Muscle of leg (tissue), 11 donors: ENCODE data around the gene MYO5A. TPM values are rescaled to one million over a fixed set of nuclear protein-coding genes. Genes with fewer than 3 reads are reported as not detected.
A peak's percentile ranks its signal among the peaks of the same experiment; 100 is the strongest.
"Not testable (repeated sequence)": the region's sequence is repeated elsewhere in the genome, so short reads cannot be mapped to it uniquely, and the experiment has no call there.

Experiments
- DNase-seq: peaks from one replicate; pipeline ENCODE4 v3.0.0; 2013
- H3K27ac ChIP-seq: one replicate; pipeline ENCODE4 v1.5.1; 2013; ENCODE audit warnings: mild to moderate bottlenecking, low read length, control low read depth
- H3K27me3 ChIP-seq: one replicate; pipeline ENCODE4 v1.6.1; 2013; ENCODE audit warnings: low read length; ENCODE audit not compliant: control insufficient read depth, insufficient read depth
- H3K36me3 ChIP-seq: one replicate; pipeline ENCODE4 v1.6.1; 2013; ENCODE audit warnings: low read length; ENCODE audit not compliant: control insufficient read depth, insufficient read depth
- H3K4me1 ChIP-seq: one replicate; pipeline ENCODE4 v1.6.1; 2013; ENCODE audit warnings: low read length; ENCODE audit not compliant: control insufficient read depth, insufficient read depth
- H3K4me3 ChIP-seq: one replicate; pipeline ENCODE4 v1.5.1; 2013; ENCODE audit warnings: low read length, control low read depth
- H3K9me3 ChIP-seq: replicated peaks from 2 replicates; pipeline ENCODE4 v1.6.1; 2013; ENCODE audit warnings: low read depth, low read length; ENCODE audit not compliant: control insufficient read depth
- WGBS: methylation state at CpG from one replicate; pipeline ENCODE4 v1.1.5; 2013; ENCODE audit warnings: missing lambda C conversion rate; ENCODE audit not compliant: insufficient coverage; 5-methylcytosine and 5-hydroxymethylcytosine counted together
- polyA plus RNA-seq, 8 donors: library from polyadenylated mRNA; unstranded; fragments of 120-200 nt; gene quantifications; one replicate each; pipeline versions ENCODE4 v1.2.1 to v1.2.3, GENCODE V29; 2013; ENCODE audit warnings: inconsistent platforms in 1 of 8, low replicate concordance in 1 of 8; ENCODE audit not compliant: insufficient read length in 8 of 8, insufficient read depth in 1 of 8
- total RNA-seq: library from RNA; stranded (reverse); fragments of 120-200 nt; gene quantifications from one replicate; pipeline ENCODE4 v1.2.4, GENCODE V29; 2013

MYO5A gene
- total and polyA plus RNA-seq, 9 donors: 3.9 to 9.9 (median 6.9) TPM

GRCh38 chr15:52565417-52566358 lies 37.0 kb upstream of the MYO5A start:
- not testable (repeated sequence) for H3K4me3 ChIP-seq, H3K27me3 ChIP-seq, H3K27ac ChIP-seq, H3K9me3 ChIP-seq, H3K36me3 ChIP-seq
- DNase-seq: peak; percentile 37
- H3K4me1 ChIP-seq: peaks cover 12% of the 10 kb centered on the region
- 100% methylated on average over 3 of the region's 13 CpGs for WGBS

- no CpG with 5 or more reads among the region's 4 CpGs for WGBS
- Histone ChIP-seq H3K4me1 (peaks cover 10% of the 10 kb centered on the region), H3K4me3 (no peak overlapping the region), H3K9me3 (no peaks in the 10 kb centered on the region), H3K27ac (no peak overlapping the region), H3K36me3 (peaks cover 5% of the 10 kb centered on the region), H3K27me3 (no peaks in the 10 kb centered on the region)
- no peak for DNase-seq
These were observed 34.9 kb upstream of the MYO5A start for GRCh38 chr15:52563501-52564060.

GRCh38 chr15:52559575-52559974 lies 30.9 kb upstream of the MYO5A start:
- Histone ChIP-seq H3K27me3 (no peaks in the 10 kb centered on the region), H3K9me3 (no peaks in the 10 kb centered on the region), H3K36me3 (peaks cover 5% of the 10 kb centered on the region), H3K4me3 (no peak overlapping the region), H3K27ac (no peak overlapping the region), H3K4me1 (no peaks in the 10 kb centered on the region)
- no CpG with 5 or more reads among the region's 2 CpGs for WGBS
- no peak for DNase-seq

- Histone ChIP-seq H3K27me3 (no peaks in the 10 kb centered on the region), H3K36me3 (peaks cover 5% of the 10 kb centered on the region), H3K27ac (no peak overlapping the region), H3K4me3 (no peak overlapping the region), H3K9me3 (no peaks in the 10 kb centered on the region), H3K4me1 (no peaks in the 10 kb centered on the region)
- no CpG with 5 or more reads among the region's 6 CpGs for WGBS
- no peak for DNase-seq
These were observed 30.3 kb upstream of the MYO5A start for GRCh38 chr15:52559022-52559421.

- H3K4me3 ChIP-seq: no peak overlapping the region
- no peaks in the 10 kb centered on the region for H3K27me3 ChIP-seq
- H3K4me1 ChIP-seq: no peaks in the 10 kb centered on the region
- H3K36me3 ChIP-seq: peaks cover 5% of the 10 kb centered on the region
- H3K9me3 ChIP-seq: no peaks in the 10 kb centered on the region
- WGBS: 71% methylated on average over 1 of the region's 5 CpGs
- no peak for DNase-seq
- H3K27ac ChIP-seq: no peak overlapping the region
These were observed 29.5 kb upstream of the MYO5A start for GRCh38 chr15:52558196-52558595.

- H3K27me3 ChIP-seq: no peaks in the 10 kb centered on the region
- no peak overlapping the region for H3K4me3 ChIP-seq
- H3K4me1 ChIP-seq: no peaks in the 10 kb centered on the region
- DNase-seq: no peak
- peaks cover 6% of the 10 kb centered on the region for H3K36me3 ChIP-seq
- H3K27ac ChIP-seq: no peak overlapping the region
- no peaks in the 10 kb centered on the region for H3K9me3 ChIP-seq
These were observed 28.6 kb upstream of the MYO5A start for GRCh38 chr15:52557274-52557641.

- Histone ChIP-seq H3K4me1 (no peaks in the 10 kb centered on the region), H3K36me3 (peaks cover 11% of the 10 kb centered on the region), H3K27me3 (no peaks in the 10 kb centered on the region), H3K27ac (no peak overlapping the region), H3K9me3 (no peaks in the 10 kb centered on the region), H3K4me3 (no peak overlapping the region)
- no CpG with 5 or more reads among the region's 3 CpGs for WGBS
- no peak for DNase-seq
These were observed 28.0 kb upstream of the MYO5A start for GRCh38 chr15:52556524-52557273.

GRCh38 chr15:52552303-52552702 lies 23.6 kb upstream of the MYO5A start:
- Histone ChIP-seq H3K36me3 (peaks cover 18% of the 10 kb centered on the region), H3K27me3 (no peaks in the 10 kb centered on the region), H3K9me3 (no peaks in the 10 kb centered on the region), H3K4me1 (no peaks in the 10 kb centered on the region), H3K27ac (no peak overlapping the region), H3K4me3 (no peak overlapping the region)
- 33% methylated on average over 1 of the region's 2 CpGs for WGBS
- no peak for DNase-seq

- DNase-seq: peak; percentile 44
- 92% methylated on average over 3 of the region's 6 CpGs for WGBS
- H3K9me3 ChIP-seq: no peaks in the 10 kb centered on the region
- H3K27me3 ChIP-seq: no peaks in the 10 kb centered on the region
- no peaks in the 10 kb centered on the region for H3K4me1 ChIP-seq
- no peak overlapping the region for H3K27ac ChIP-seq
- peaks cover 18% of the 10 kb centered on the region for H3K36me3 ChIP-seq
- no peak overlapping the region for H3K4me3 ChIP-seq
These were observed 23.1 kb upstream of the MYO5A start for GRCh38 chr15:52551762-52552161.

GRCh38 chr15:52551186-52551585 lies 22.5 kb upstream of the MYO5A start:
- not testable (repeated sequence) for H3K27ac ChIP-seq, H3K27me3 ChIP-seq, H3K4me3 ChIP-seq, DNase-seq, H3K9me3 ChIP-seq, H3K4me1 ChIP-seq
- no CpG with 5 or more reads among the region's 1 CpG for WGBS
- H3K36me3 ChIP-seq: peaks cover 22% of the 10 kb centered on the region
